Activated naive CD8-positive, alpha-beta T cell treated with anti-CD3 and anti-CD28 coated beads, Interleukin-2, amount 50 U/mL, for 24 hours (primary cell): ENCODE measurements around the gene OCSTAMP.
A peak's percentile ranks its signal among the peaks of the same experiment; 100 is the strongest.

Source experiments
- ATAC-seq: fragments of 150-1000 bp; cut with Tn5 transposase; one replicate; pipeline ENCODE4 v1.10.0; 2021
- DNase-seq: peaks from one replicate; pipeline ENCODE4 v3.0.0; 2021
- H3K27ac Mint-ChIP-seq: one replicate; pipeline ENCODE4 v1.8.0; 2021; ENCODE audit warnings: mild to moderate bottlenecking, mixed read lengths
- H3K27me3 Mint-ChIP-seq: one replicate; pipeline ENCODE4 v1.8.0; 2021; ENCODE audit warnings: mixed read lengths
- H3K36me3 Mint-ChIP-seq: one replicate; pipeline ENCODE4 v1.8.0; 2021; ENCODE audit warnings: low read depth, mixed read lengths
- H3K4me1 Mint-ChIP-seq: one replicate; pipeline ENCODE4 v1.8.0; 2021; ENCODE audit warnings: mixed read lengths
- H3K4me3 Mint-ChIP-seq: one replicate; pipeline ENCODE4 v1.8.0; 2021; ENCODE audit warnings: mild to moderate bottlenecking, moderate library complexity, mixed read lengths
- H3K9me3 Mint-ChIP-seq: one replicate; pipeline ENCODE4 v1.8.0; 2021; ENCODE audit warnings: mixed read lengths

Gene OCSTAMP

DNA sequence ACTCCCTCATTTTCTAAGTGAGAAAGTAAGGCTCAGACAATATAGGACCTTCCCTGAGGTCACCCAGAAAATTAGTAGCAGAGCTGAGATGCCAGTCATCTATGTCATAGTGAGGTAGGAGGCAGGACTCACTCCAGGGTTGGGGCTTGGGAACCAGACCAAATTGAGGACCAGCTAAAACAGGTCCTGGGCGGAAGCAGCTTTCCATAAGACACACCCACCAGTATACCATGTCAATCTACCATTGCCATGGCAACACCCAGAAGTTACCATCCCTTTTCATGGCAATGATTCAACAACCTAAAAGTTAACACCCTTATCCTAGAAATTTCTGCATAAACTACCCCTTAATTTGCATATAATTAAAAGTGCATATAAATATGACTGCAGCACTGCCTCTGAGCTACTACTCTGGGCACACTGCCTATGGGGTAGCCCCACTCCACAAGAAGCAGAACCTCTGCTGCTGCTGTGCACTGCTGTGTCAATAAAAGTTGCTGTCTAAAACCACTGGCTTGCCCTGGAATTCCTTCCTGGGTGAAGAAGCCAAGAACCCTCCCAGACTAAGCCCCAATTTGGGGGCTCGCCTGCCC, 30.3 kb upstream of the OCSTAMP start:
- no peak overlapping the region for H3K4me3 Mint-ChIP-seq
- no peaks in the 10 kb centered on the region for H3K9me3 Mint-ChIP-seq
- DNase-seq (no peak), ATAC-seq (no peak)
- no peak overlapping the region for H3K27ac Mint-ChIP-seq
- no peaks in the 10 kb centered on the region for H3K36me3 Mint-ChIP-seq
- H3K27me3 Mint-ChIP-seq, result peaks cover 3% of the 10 kb centered on the region
- H3K4me1 Mint-ChIP-seq, result peaks cover 6% of the 10 kb centered on the region

DNA sequence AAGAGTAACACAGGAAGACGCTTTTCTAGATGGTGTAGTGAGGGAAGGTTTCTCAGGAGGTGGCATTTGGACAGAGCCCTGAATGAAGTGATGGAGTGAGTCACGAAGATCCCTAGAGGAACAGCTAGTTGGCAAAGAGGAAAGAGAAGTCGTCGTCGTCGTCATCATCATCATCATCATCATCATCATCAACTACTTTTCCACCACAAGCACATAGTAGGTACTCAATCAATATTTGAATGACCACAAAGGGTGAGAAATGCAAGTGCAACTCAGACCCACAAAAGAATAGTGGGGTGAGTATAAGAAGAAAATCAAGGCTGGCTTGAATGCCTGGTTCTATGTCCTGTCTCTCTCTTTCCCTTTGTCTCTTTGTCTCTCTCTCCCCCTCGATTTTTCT, 28.3 kb upstream of the OCSTAMP start:
- Mint-ChIP-seq H3K4me1 (peaks cover 9% of the 10 kb centered on the region), H3K27me3 (peaks cover 3% of the 10 kb centered on the region), H3K9me3 (no peaks in the 10 kb centered on the region), H3K36me3 (no peaks in the 10 kb centered on the region), H3K27ac (no peak overlapping the region), H3K4me3 (no peak overlapping the region)
- DNase-seq, result no peak
- ATAC-seq, result no peak

DNA sequence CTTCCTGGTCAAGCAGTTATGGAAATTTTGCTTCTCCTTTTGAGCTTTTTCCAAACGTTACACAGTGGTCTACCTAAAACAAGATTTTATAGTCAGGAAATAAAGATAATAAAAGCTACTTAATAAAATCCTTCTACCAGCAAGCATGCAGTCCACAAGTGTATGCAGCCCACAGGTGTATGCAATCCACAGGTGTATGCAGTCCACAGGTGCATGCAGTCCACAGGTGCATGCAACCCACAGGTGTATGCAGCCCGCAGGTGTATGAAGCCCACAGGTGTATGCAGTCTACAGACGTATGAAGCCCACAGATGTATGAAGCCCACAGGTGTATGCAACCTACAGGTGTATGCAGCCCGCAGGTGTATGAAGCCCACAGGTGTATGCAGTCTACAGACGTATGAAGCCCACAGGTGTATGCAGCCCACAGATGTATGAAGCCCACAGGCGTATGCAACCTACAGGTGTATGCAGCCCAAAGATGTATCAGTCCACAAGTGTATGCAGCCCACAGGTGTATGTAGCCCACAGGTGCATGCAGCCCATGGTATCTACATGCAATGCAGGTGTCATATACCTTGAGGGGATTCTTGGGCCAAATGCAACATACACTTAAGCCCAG, 26.4 kb upstream of the OCSTAMP start:
- ATAC-seq (no peak), DNase-seq (no peak)
- Mint-ChIP-seq H3K9me3 (no peaks in the 10 kb centered on the region), H3K4me1 (peaks cover 9% of the 10 kb centered on the region), H3K27ac (no peak overlapping the region), H3K4me3 (no peak overlapping the region), H3K27me3 (peaks cover 5% of the 10 kb centered on the region), H3K36me3 (no peaks in the 10 kb centered on the region)

DNA sequence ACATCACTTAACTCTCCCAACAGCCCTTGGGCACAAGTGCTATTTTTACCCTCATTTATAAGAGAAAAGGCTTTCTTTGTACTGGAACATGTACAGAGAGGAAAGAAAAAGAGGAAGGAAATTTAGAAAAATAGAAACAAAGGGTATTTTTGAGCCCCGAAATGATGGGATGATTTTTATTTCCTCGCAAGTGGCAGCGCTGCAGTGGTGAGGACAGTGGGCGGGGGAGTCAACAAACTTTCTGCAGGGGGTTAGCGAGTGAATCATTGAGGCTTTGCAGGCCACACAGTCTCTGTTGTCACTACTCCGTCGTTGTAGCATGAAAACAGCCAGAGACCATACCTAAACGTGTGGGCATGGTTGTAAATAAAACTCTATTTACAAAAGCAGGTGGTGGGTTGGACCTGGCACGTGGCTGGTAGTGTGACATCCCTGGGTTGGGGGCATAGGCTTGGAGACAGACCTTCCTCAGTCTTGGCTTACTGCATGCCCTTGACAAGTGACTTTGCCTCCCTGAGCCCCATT, 25.5 kb upstream of the OCSTAMP start:
- peaks cover 5% of the 10 kb centered on the region for H3K27me3 Mint-ChIP-seq
- H3K9me3 Mint-ChIP-seq, result no peaks in the 10 kb centered on the region
- H3K36me3 Mint-ChIP-seq, result no peaks in the 10 kb centered on the region
- DNase-seq (peak; percentile 33), ATAC-seq (no peak)
- no peak overlapping the region for H3K27ac Mint-ChIP-seq
- peaks cover 9% of the 10 kb centered on the region for H3K4me1 Mint-ChIP-seq
- H3K4me3 Mint-ChIP-seq, result no peak overlapping the region

DNA sequence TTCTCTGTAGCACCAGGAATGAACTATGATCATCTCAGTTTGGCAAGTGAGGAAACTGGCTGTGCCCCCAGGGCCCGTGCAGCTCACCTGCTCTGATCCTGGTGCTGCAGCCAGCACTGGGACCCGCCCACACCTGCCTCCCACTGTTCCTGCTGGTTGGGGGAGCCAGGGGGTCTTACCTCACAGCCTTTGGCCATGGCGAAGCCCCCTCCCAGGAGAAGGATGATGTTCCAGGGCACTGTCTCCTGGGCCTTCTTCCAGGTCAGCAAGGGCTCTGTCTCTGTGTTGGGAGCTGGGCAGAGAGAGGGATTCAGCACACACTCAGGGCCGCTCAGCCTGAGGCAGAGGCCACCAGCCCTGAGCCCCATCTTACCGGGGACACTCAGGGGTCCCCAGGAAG, 24.9 kb upstream of the OCSTAMP start:
- H3K36me3 Mint-ChIP-seq, result no peaks in the 10 kb centered on the region
- H3K9me3 Mint-ChIP-seq, result no peaks in the 10 kb centered on the region
- H3K27me3 Mint-ChIP-seq, result peaks cover 5% of the 10 kb centered on the region
- no peak overlapping the region for H3K4me3 Mint-ChIP-seq
- H3K4me1 Mint-ChIP-seq, result peaks cover 9% of the 10 kb centered on the region
- ATAC-seq (no peak), DNase-seq (no peak)
- no peak overlapping the region for H3K27ac Mint-ChIP-seq

DNA sequence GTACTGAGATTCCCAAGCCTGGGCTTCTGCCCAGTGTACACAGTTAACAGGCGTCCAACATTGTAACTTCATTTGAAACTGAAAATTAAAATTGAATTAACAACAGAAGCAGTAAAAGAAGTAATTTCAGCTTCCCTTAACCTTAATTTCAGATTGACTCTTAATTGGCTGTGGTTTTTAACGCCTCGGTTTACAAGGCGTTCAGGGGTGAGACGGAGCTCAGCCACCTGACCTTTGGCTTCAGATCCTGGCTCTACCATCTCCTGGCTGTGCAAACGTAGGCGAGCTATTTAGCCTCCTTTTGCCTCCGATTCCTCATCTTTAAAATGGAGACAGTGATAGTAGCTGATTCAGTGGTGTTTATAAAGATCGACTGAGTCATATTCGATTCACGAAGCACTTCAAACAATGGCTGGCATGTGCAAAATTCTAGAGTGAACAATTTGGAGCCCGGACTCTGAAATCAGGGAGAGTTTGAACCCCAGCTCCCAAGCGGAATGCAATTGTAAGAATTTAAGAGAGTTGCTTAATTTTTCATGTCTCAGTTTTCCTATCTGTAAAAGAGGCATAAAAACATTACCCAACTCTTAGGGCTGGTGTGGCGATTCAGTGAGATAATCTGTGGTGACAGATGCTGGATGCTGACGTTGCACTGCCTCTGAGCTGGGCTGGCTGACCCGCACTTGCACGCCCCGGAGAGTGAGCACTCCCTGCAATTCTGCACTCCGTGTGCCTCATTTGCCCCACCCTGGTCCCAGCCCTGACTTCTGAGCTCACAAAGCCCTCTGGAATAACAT, 23.5 kb upstream of the OCSTAMP start:
- Mint-ChIP-seq H3K9me3 (no peaks in the 10 kb centered on the region), H3K4me3 (no peak overlapping the region), H3K27ac (no peak overlapping the region), H3K27me3 (peaks cover 5% of the 10 kb centered on the region), H3K4me1 (peaks cover 9% of the 10 kb centered on the region), H3K36me3 (no peaks in the 10 kb centered on the region)
- DNase-seq (no peak), ATAC-seq (no peak)

DNA sequence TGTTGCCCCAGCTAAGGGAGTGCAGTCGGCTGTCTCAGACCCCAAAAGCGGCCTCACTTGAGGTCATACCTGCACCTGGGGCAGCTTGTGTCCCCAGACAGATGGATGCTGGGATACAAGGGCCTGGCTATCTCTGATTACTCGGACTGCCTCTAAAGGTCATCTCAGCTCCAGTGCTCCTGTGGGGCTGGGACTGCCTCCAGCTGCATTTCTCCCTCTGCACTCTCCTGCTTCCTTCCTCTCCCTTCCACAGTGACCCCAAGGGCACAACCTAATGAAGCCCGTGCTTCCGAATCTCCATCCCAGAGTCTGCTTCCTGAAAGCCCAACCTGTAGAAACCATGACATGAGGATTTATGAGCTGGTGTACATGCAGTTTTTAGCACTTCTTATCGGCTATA, 22.8 kb upstream of the OCSTAMP start:
- no peaks in the 10 kb centered on the region for H3K9me3 Mint-ChIP-seq
- H3K4me1 Mint-ChIP-seq, result peaks cover 9% of the 10 kb centered on the region
- H3K36me3 Mint-ChIP-seq, result no peaks in the 10 kb centered on the region
- DNase-seq (no peak), ATAC-seq (no peak)
- peaks cover 4% of the 10 kb centered on the region for H3K27me3 Mint-ChIP-seq
- no peak overlapping the region for H3K4me3 Mint-ChIP-seq
- no peak overlapping the region for H3K27ac Mint-ChIP-seq

DNA sequence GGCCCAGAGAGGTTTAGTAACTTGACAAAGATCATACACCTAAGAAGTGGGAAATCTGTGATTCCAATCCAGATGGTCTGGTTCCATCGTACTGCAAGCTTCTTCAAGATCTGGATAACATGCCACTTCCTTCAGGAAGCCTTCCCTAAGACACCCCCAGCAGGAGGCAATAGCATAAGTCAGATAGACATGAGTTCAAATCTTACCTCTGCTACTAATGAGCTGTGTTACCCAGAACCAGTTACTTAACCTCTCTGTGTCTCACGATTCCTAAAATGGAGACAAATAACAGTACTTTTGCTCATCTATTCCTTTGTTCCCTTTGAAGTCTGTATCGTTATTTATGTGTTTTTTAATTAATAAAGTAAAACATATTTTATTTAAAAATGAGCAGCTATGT, 22.3 kb upstream of the OCSTAMP start:
- Mint-ChIP-seq H3K27me3 (peaks cover 4% of the 10 kb centered on the region), H3K4me1 (peaks cover 9% of the 10 kb centered on the region), H3K9me3 (no peaks in the 10 kb centered on the region), H3K4me3 (no peak overlapping the region), H3K36me3 (no peaks in the 10 kb centered on the region), H3K27ac (no peak overlapping the region)
- DNase-seq, result no peak
- ATAC-seq, result no peak

DNA sequence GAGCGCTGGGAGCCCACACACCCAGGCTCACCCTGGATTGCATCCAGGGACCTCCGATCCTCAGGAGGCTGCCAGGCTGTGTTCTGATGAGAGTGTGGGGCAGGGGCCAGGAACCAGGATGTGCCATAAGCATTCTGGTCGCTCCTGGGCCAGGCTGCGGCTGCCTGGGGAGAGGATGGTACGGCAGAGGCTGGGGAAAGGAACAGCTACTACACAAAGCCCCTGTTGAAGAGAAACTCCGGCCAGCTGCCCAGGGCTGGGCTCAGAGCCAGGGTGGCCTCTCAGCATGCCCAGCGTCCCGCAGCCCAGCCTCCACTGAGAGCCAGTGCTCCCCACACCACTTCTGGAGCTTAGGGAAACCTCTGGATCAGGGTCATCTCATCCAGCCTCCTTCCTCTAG, 21.7 kb upstream of the OCSTAMP start:
- Mint-ChIP-seq H3K4me1 (peaks cover 9% of the 10 kb centered on the region), H3K36me3 (no peaks in the 10 kb centered on the region), H3K9me3 (no peaks in the 10 kb centered on the region), H3K4me3 (no peak overlapping the region), H3K27ac (no peak overlapping the region), H3K27me3 (peaks cover 9% of the 10 kb centered on the region)
- no peak for DNase-seq
- no peak for ATAC-seq

DNA sequence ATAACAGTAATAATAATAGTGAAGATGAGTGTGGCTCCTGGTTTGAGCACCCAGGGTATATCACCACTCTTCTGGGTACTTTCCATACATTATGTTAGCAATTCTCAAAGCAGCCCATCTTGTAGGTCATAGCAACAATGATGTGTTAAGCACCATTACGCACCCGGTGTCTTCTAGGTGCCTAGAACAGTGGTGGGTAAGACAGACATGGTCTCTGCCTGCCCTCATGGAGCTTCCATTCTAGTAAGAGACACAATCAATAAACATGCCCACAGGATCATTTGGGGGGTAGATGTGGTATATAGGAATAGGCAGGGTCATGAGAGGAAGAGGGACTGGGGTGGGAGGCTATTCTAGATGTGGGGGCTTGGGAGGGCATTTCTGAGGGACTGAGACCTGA, 21.0 kb upstream of the OCSTAMP start:
- ATAC-seq, result no peak
- H3K27ac Mint-ChIP-seq, result no peak overlapping the region
- no peaks in the 10 kb centered on the region for H3K36me3 Mint-ChIP-seq
- peaks cover 9% of the 10 kb centered on the region for H3K4me1 Mint-ChIP-seq
- peaks cover 10% of the 10 kb centered on the region for H3K27me3 Mint-ChIP-seq
- no peaks in the 10 kb centered on the region for H3K9me3 Mint-ChIP-seq
- no peak for DNase-seq
- H3K4me3 Mint-ChIP-seq, result no peak overlapping the region

DNA sequence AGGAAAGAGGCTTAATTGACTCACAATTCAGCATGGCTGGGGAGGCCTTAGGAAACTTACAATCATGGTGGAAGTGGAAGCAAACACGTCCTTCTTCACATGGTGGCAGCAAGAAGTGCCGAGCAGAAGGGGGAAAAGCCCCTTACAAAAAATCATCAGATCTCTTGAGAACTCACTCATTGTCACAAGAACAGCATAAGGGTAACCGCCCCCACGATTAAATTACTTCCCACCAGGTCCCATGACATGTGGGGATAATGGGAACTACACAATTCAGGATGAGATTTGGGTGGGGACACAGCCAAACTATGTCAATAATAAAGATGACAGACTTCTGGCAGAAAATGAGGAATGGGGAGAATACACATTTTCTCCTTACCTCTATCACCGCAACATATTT, 20.5 kb upstream of the OCSTAMP start:
- peaks cover 6% of the 10 kb centered on the region for H3K4me1 Mint-ChIP-seq
- DNase-seq, result no peak
- no peak for ATAC-seq
- H3K27me3 Mint-ChIP-seq, result peaks cover 11% of the 10 kb centered on the region
- H3K9me3 Mint-ChIP-seq, result no peaks in the 10 kb centered on the region
- no peak overlapping the region for H3K4me3 Mint-ChIP-seq
- H3K27ac Mint-ChIP-seq, result no peak overlapping the region
- no peaks in the 10 kb centered on the region for H3K36me3 Mint-ChIP-seq

DNA sequence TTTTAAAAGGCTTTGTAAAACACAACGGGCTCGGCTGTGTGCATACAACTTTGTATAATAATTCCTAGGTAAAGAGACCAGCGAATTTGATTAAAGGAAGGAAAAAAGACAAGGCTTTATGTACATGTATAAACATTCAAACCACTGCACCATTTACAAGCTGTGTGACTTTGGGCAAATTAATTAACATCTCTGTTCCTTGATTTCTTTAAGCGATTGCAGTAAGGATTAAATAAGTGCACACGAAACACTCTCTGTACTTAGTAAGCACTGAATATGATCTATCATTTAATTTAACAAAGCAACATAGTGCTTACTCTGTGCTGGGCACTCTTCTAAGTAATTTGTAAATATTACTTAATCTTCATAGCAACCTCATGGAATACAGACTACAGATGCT, 19.5 kb upstream of the OCSTAMP start:
- peaks cover 3% of the 10 kb centered on the region for H3K4me1 Mint-ChIP-seq
- no peak for DNase-seq
- no peak overlapping the region for H3K4me3 Mint-ChIP-seq
- H3K36me3 Mint-ChIP-seq, result no peaks in the 10 kb centered on the region
- ATAC-seq, result no peak
- H3K27me3 Mint-ChIP-seq, result peaks cover 11% of the 10 kb centered on the region
- no peak overlapping the region for H3K27ac Mint-ChIP-seq
- no peaks in the 10 kb centered on the region for H3K9me3 Mint-ChIP-seq

DNA sequence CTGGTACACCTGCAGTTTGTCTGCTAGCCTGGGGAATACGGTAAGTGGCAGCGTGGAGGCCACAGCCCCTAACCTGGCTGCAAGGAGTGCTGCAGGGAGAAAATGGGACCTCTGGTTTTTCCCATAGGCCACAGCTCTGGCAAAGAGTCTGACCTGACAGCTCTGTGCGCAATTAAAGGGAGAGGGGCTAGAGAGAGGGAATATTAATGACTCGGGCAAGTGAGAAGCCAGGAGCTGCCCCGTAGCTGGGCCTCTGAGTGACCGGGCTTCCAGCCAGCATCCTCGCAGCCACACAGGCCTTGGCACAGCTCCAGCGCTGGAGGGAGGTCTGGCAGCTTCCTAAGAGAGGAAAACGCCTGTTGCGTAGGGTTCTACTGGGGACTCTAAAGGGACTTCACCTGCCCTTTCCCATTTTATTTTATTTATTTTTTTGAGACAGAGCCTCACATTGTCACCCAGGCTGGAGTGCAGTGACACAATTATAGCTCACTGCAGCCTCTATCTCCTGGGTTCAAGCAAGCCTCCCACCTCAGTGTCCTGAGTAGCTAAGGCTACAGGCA, 18.2 kb upstream of the OCSTAMP start:
- DNase-seq, result no peak
- Mint-ChIP-seq H3K27me3 (peaks cover 11% of the 10 kb centered on the region), H3K27ac (no peak overlapping the region), H3K9me3 (no peaks in the 10 kb centered on the region), H3K4me1 (no peaks in the 10 kb centered on the region), H3K4me3 (no peak overlapping the region), H3K36me3 (no peaks in the 10 kb centered on the region)
- no peak for ATAC-seq

DNA sequence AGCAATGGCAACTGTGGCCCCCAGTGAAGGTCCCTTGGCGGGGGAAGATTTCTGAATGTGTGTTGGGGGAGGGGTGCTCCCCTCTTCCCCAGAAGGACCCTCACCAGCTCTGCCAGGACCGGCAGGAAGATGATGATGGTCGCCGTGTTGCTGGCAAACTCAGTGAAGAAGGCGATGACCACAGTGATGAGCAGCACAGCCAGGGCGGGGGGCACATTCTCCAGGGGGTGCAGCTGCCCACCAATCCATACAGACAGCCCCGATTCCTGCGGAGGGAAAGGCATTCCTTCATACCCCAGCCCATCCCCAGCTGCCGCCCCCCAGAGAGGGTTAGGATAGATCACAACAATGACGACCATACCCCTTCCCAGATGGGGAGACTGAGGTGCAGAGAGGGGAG, 15.7 kb upstream of the OCSTAMP start:
- H3K36me3 Mint-ChIP-seq, result no peaks in the 10 kb centered on the region
- ATAC-seq (no peak), DNase-seq (no peak)
- no peak overlapping the region for H3K4me3 Mint-ChIP-seq
- H3K9me3 Mint-ChIP-seq, result no peaks in the 10 kb centered on the region
- H3K27ac Mint-ChIP-seq, result no peak overlapping the region
- H3K27me3 Mint-ChIP-seq, result peaks cover 9% of the 10 kb centered on the region
- H3K4me1 Mint-ChIP-seq, result peaks cover under 1% of the 10 kb centered on the region
